Gastrocnemius medialis (tissue), 4 donors: ENCODE results near the gene CEP126. TPM values are rescaled to one million over a fixed set of nuclear protein-coding genes. Genes with fewer than 3 reads are reported as not detected.
"Not testable (repeated sequence)": the region's sequence is repeated elsewhere in the genome, so short reads cannot be mapped to it uniquely, and the experiment has no call there.

Source experiments
- ATAC-seq, 2 donors: fragments of 150-250 bp; one replicate each; pipeline ENCODE4 v1.9.1; 2016
- DNase-seq, 2 donors: peaks; one replicate each; pipeline ENCODE4 v3.0.0-alpha.2; 2019
- H3K27ac ChIP-seq, 4 donors: fragments of 200-600 bp; sonication (generic); 1 replicate in 1 of 4; 2 replicates in 3 of 4; pipeline ENCODE4 v1.5.1; 2016 to 2018; ENCODE audit warnings: mild to moderate bottlenecking in 2 of 4, moderate library complexity in 1 of 4
- H3K27me3 ChIP-seq, 3 donors: fragments of 200-600 bp; sonication (generic) in 2 of 3; 1 replicate in 1 of 3; 2 replicates in 2 of 3; pipeline versions ENCODE4 v1.5.1 to v1.6.0; 2016 to 2019; ENCODE audit warnings: mild to moderate bottlenecking in 1 of 3, moderate library complexity in 1 of 3
- H3K36me3 ChIP-seq, 2 donors: fragments of 200-600 bp; sonication (generic) in 1 of 2; one replicate each; pipeline ENCODE4 v1.5.1; 2017 to 2018
- H3K4me1 ChIP-seq, 2 donors: fragments of 200-600 bp; sonication (generic) in 1 of 2; one replicate each; pipeline ENCODE4 v1.5.1; 2016 to 2017; ENCODE audit warnings: mild to moderate bottlenecking in 2 of 2
- H3K4me3 ChIP-seq, 4 donors: fragments of 200-600 bp; sonication (generic) in 3 of 4; 1 replicate in 1 of 4; 2 replicates in 3 of 4; pipeline ENCODE4 v1.5.1; 2016 to 2019; ENCODE audit warnings: mild to moderate bottlenecking in 2 of 4
- H3K9me3 ChIP-seq, 3 donors: fragments of 200-600 bp; sonication (generic) in 2 of 3; 1 replicate in 1 of 3; 2 replicates in 2 of 3; pipeline ENCODE4 v1.5.1; 2016 to 2019
- POLR2A ChIP-seq, 2 donors: fragments of 450-650 bp; IDR thresholded peaks; one replicate each; pipeline ENCODE4 v1.6.1; 2017; ENCODE audit warnings: antibody characterized with exemption in 2 of 2, mild to moderate bottlenecking in 2 of 2, moderate library complexity in 2 of 2
- in situ Hi-C, 4 donors: fragments of 200-750 bp; cut with MboI; loops; one replicate each; pipeline versions ENCODE4 v1.15.0 to v1.8.0; 2017; ENCODE audit warnings: low sequenced_read_pairs in 4 of 4
- intact Hi-C: fragments of 100-400 bp; cut with DNase I; formaldehyde crosslinking; loops from one replicate; pipeline ENCODE4 v1.15.1; 2023; ENCODE audit warnings: low total_unique reads
- total RNA-seq, 4 donors: library from RNA; depleted of rRNA; stranded (reverse); fragments of >200 nt; gene quantifications; one replicate each; pipeline versions ENCODE4 v1.1.0 to v1.2.3, GENCODE V29; 2016
- TF ChIP-seq, protein P1 (sequence below), 5 experiments: fragments of 450-650 bp in 3 of 5; fragments of 200-600 bp in 2 of 5; sonication (generic) in 2 of 5; IDR thresholded peaks in 4 of 5; conservative IDR thresholded peaks in 1 of 5; 1 replicate in 4 of 5; 2 replicates in 1 of 5; pipeline ENCODE4 v1.5.1; 2016 to 2019; ENCODE audit warnings: antibody characterized with exemption in 5 of 5, mild to moderate bottlenecking in 3 of 5, moderate library complexity in 3 of 5

CEP126 gene
- total RNA-seq, 4 donors from 2014 or later: 0.42 to 0.63 (median 0.55) TPM

DNA sequence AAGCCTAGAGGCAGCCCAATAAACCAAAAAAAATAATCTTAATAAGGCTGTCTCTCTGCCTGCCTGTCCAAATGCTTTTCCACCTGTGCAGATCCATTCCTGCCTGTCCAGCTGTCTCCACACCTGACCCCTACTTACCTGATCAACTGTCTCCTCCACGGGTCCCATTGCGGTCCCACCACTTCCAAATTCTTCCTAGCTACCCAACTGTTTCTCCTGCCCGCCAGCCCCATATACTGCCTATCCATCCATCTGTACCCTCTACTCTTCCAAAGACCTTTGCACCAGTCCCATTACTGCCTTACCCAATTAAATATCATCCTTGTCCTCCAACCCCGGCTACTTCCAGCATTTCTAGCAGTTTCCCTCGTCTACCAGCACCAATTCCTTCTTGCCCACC lies 40.9 kb downstream of the CEP126 start:
- in situ Hi-C loops (no loop called here), intact Hi-C loops (no loop called here)
- Histone ChIP-seq H3K27ac (no peak overlapping the region), H3K36me3 (no peaks in the 10 kb centered on the region), H3K4me1 (no peaks in the 10 kb centered on the region), H3K4me3 (no peak overlapping the region), H3K27me3 (no peaks in the 10 kb centered on the region), H3K9me3 (no peaks in the 10 kb centered on the region)
- ATAC-seq (no peak), DNase-seq (no peak)
- TF ChIP-seq, protein P1, sequence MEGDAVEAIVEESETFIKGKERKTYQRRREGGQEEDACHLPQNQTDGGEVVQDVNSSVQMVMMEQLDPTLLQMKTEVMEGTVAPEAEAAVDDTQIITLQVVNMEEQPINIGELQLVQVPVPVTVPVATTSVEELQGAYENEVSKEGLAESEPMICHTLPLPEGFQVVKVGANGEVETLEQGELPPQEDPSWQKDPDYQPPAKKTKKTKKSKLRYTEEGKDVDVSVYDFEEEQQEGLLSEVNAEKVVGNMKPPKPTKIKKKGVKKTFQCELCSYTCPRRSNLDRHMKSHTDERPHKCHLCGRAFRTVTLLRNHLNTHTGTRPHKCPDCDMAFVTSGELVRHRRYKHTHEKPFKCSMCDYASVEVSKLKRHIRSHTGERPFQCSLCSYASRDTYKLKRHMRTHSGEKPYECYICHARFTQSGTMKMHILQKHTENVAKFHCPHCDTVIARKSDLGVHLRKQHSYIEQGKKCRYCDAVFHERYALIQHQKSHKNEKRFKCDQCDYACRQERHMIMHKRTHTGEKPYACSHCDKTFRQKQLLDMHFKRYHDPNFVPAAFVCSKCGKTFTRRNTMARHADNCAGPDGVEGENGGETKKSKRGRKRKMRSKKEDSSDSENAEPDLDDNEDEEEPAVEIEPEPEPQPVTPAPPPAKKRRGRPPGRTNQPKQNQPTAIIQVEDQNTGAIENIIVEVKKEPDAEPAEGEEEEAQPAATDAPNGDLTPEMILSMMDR (IDR thresholded peaks at IDR 0.05 in 4 of 5, conservative IDR thresholded peaks at IDR 0.05 in 1 of 5): no peak
- no peak for TF ChIP-seq POLR2A (IDR thresholded peaks at IDR 0.05)

DNA sequence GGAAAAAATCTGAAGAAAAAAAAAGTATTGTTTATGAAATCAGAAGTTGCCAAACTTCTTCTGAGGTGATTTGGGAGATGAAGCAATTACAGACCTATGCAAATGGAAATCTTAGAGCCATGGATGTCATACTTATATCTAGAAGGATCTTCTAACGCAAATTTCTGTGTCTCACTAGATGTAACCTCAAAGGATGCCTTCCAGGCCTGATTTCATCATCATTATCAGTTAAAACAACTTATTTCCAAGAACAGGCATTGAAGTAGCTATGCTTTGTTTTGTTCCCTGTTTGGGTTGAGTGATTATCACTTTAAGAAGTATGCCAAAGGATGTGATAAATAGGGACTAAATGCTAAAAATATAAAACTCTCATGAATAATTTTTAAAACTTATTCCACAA lies 45.4 kb downstream of the CEP126 start:
- no peaks in the 10 kb centered on the region for H3K4me1 ChIP-seq
- TF ChIP-seq POLR2A (IDR thresholded peaks at IDR 0.05): no peak
- TF ChIP-seq, protein P1 (IDR thresholded peaks at IDR 0.05 in 4 of 5, conservative IDR thresholded peaks at IDR 0.05 in 1 of 5): no peak
- no peak overlapping the region for H3K27ac ChIP-seq
- H3K27me3 ChIP-seq: no peaks in the 10 kb centered on the region
- no peaks in the 10 kb centered on the region for H3K36me3 ChIP-seq
- no peak overlapping the region for H3K4me3 ChIP-seq
- intact Hi-C loops: no loop called here
- in situ Hi-C loops: no loop called here
- no peak for DNase-seq
- H3K9me3 ChIP-seq: no peaks in the 10 kb centered on the region
- no peak for ATAC-seq

DNA sequence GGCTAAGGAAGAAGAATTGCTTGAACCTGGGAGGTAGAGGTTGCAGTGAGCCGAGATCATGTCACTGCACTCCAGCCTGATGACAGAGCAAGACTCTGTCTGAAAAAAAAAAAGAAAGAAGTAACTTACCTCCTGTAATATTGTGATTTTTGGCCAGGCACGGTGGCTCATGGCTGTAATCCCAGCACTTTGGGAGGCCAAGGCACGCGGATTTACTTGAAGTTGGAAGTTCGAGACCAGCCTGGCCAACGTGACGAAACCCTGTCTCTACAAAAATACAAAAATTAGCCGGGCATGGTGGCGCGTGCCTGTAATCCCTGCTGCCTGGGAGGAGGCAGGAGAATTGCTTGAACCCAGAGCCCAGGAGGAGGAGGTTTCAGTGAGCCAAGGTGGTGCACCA lies 49.4 kb downstream of the CEP126 start:
- H3K27me3 ChIP-seq, ATAC-seq, H3K9me3 ChIP-seq, in situ Hi-C loops, intact Hi-C loops, H3K36me3 ChIP-seq, H3K4me3 ChIP-seq, DNase-seq, H3K27ac ChIP-seq, H3K4me1 ChIP-seq: not testable (repeated sequence)

DNA sequence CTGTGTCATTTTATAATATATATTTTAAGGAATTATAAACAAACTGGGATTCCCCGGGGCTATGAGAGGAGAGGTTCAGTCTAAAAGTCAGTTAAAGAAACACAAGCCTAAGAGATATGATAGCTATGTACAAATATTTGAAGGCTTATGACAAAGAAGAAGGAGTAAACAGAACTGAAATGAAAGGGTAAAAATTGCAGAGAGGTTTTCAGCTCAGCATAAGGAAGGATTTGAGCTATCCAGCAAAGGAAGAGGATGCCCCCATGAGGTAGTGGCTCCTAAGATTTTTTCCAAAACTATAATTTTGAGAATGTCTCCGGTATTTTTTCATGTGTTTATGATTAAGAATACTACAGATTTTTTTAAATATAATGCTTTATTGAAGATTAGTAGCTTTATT lies 59.4 kb downstream of the CEP126 start:
- intact Hi-C loops: no loop called here
- no peak for ATAC-seq

DNA sequence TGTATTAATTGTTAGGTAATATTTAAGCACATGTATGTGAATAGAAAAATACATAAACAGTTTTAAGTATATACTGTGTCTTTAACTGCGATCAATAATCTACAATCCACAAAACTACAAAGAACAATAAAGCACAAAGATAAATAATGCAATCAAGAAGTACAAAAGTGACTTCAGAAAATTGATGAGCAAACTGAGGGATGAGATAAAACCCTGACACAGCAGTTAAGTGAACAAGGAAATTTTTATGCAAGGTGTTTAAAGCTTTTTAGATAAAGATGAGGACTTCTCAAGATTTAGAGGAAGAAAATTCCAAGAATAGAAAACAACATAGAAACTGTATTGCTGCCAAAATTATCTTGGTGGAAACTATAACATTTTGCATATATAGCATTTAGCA lies 60.0 kb downstream of the CEP126 start:
- TF ChIP-seq, protein P1 (IDR thresholded peaks at IDR 0.05 in 4 of 5, conservative IDR thresholded peaks at IDR 0.05 in 1 of 5): no peak
- TF ChIP-seq POLR2A (IDR thresholded peaks at IDR 0.05): no peak
- intact Hi-C loops: no loop called here
- Histone ChIP-seq H3K27me3 (no peaks in the 10 kb centered on the region), H3K27ac (no peak overlapping the region), H3K4me1 (no peaks in the 10 kb centered on the region), H3K36me3 (no peaks in the 10 kb centered on the region), H3K4me3 (no peak overlapping the region), H3K9me3 (no peaks in the 10 kb centered on the region)
- DNase-seq (no peak), ATAC-seq (no peak)
- in situ Hi-C loops: no loop called here

More for the DNA sequence above, 59.4 kb downstream of the CEP126 start:
- no peak for DNase-seq
- TF ChIP-seq, protein P1 (IDR thresholded peaks at IDR 0.05 in 4 of 5, conservative IDR thresholded peaks at IDR 0.05 in 1 of 5): no peak
- TF ChIP-seq POLR2A (IDR thresholded peaks at IDR 0.05): no peak
- H3K27me3 ChIP-seq: no peaks in the 10 kb centered on the region
- H3K27ac ChIP-seq: no peak overlapping the region
- H3K4me1 ChIP-seq: no peaks in the 10 kb centered on the region
- no peaks in the 10 kb centered on the region for H3K9me3 ChIP-seq
- no peak overlapping the region for H3K4me3 ChIP-seq
- in situ Hi-C loops: no loop called here
- no peaks in the 10 kb centered on the region for H3K36me3 ChIP-seq
